HepG2 (cell line): ENCODE results near the gene RAB6A. TPM values are rescaled to one million over a fixed set of nuclear protein-coding genes. Genes with fewer than 3 reads are reported as not detected.
A peak's percentile ranks its signal among the peaks of the same experiment; 100 is the strongest.

Source experiments
- GATA4 ChIP-seq: sonication (generic); IDR thresholded peaks from 2 replicates; pipeline ENCODE4 v1.6.1; 2016; ENCODE audit warnings: antibody characterized with exemption, low read depth, borderline replicate concordance
- HDAC2 ChIP-seq: sonication (generic); formaldehyde crosslinking; IDR thresholded peaks from 2 replicates; pipeline ENCODE4 v1.4.0; 2020; ENCODE audit warnings: missing genetic modification reagents
- HMG20A ChIP-seq: IDR thresholded peaks from 2 replicates; pipeline ENCODE4 v1.6.1; 2016; ENCODE audit warnings: borderline replicate concordance
- MBD4 ChIP-seq: IDR thresholded peaks from 2 replicates; pipeline ENCODE4 v1.6.1; 2012; ENCODE audit warnings: low read length, inconsistent platforms, borderline replicate concordance
- MED13 ChIP-seq: sonication (generic); formaldehyde crosslinking; IDR thresholded peaks from 2 replicates; pipeline ENCODE4 v1.5.0; 2020; ENCODE audit warnings: missing genetic modification reagents
- MXD4 ChIP-seq: IDR thresholded peaks from 2 replicates; pipeline ENCODE4 v1.6.1; 2016; ENCODE audit warnings: mild to moderate bottlenecking, missing biosample characterization, missing genetic modification reagents
- NFKBIZ ChIP-seq: IDR thresholded peaks from 2 replicates; pipeline ENCODE4 v1.6.1; 2018; ENCODE audit warnings: missing genetic modification reagents, missing compliant biosample characterization
- NR2F1 ChIP-seq, 2 experiments: fragments of 450-650 bp in 1 of 2; formaldehyde crosslinking in 1 of 2; IDR thresholded peaks; 2 replicates each; pipeline versions ENCODE4 v1.5.0 to v1.6.1; 2016 to 2020; ENCODE audit warnings: mild to moderate bottlenecking in 1 of 2, missing compliant biosample characterization in 1 of 2, missing genetic modification reagents in 1 of 2, moderate library complexity in 1 of 2
- PAF1 ChIP-seq: IDR thresholded peaks from 2 replicates; pipeline ENCODE4 v1.6.1; 2016; ENCODE audit warnings: missing genetic modification reagents, missing compliant biosample characterization
- SOX13 ChIP-seq, 3 experiments: fragments of 450-650 bp in 1 of 3; sonication (generic) in 1 of 3; formaldehyde crosslinking in 1 of 3; IDR thresholded peaks in 2 of 3; conservative IDR thresholded peaks in 1 of 3; 2 replicates each; pipeline versions ENCODE4 v1.5.0 to v1.6.1; 2016 to 2020; ENCODE audit warnings: antibody characterized with exemption in 1 of 3, mild to moderate bottlenecking in 1 of 3, missing compliant biosample characterization in 1 of 3, missing genetic modification reagents in 1 of 3, moderate library complexity in 1 of 3
- TFAP4 ChIP-seq: sonication (generic); IDR thresholded peaks from 2 replicates; pipeline ENCODE4 v1.6.1; 2016; ENCODE audit warnings: low read depth, borderline replicate concordance
- TIGD3 ChIP-seq: sonication (generic); formaldehyde crosslinking; IDR thresholded peaks from 2 replicates; pipeline ENCODE4 v1.5.1; 2020; ENCODE audit warnings: mild to moderate bottlenecking, missing genetic modification reagents, borderline replicate concordance
- ZNF3 ChIP-seq: IDR thresholded peaks from 2 replicates; pipeline ENCODE4 v1.7.0; 2017; ENCODE audit warnings: inconsistent platforms
- ZNF549 ChIP-seq: sonication (generic); formaldehyde crosslinking; IDR thresholded peaks from 2 replicates; pipeline ENCODE4 v1.5.0; 2020; ENCODE audit warnings: missing genetic modification reagents
- polyA plus RNA-seq, 8 experiments: library from polyadenylated mRNA; depleted of rRNA in 3 of 8; stranded (reverse) in 7 of 8; unstranded in 1 of 8; fragments of >200 nt; fragmentation: Illumina TruSeq in 4 of 8; extraction: Trizol in 4 of 8; gene quantifications; 2 replicates each; pipeline versions ENCODE4 v1.2.1 to v1.2.3, GENCODE V29; 2011 to 2016; ENCODE audit warnings: low read depth in 4 of 8, missing spikeins in 1 of 8, mixed read lengths in 1 of 8; ENCODE audit not compliant: insufficient read depth in 1 of 8
- total RNA-seq, 5 experiments: library from RNA; depleted of rRNA; stranded (reverse); fragments of >200 nt; fragmentation: Illumina TruSeq; extraction: Trizol; gene quantifications; 2 replicates each; pipeline ENCODE4 v1.2.3, GENCODE V29; 2016; ENCODE audit warnings: low read depth in 1 of 5
- TF ChIP-seq, protein P1 (sequence below): sonication (generic); formaldehyde crosslinking; IDR thresholded peaks from 2 replicates; pipeline ENCODE4; 2020; ENCODE audit warnings: missing genetic modification reagents, mild to moderate bottlenecking, borderline replicate concordance
- TF ChIP-seq, protein P2 (sequence below): sonication (generic); formaldehyde crosslinking; IDR thresholded peaks from 2 replicates; pipeline ENCODE4 v1.8.0; 2022; ENCODE audit warnings: missing genetic modification reagents, mild to moderate bottlenecking, inconsistent platforms, borderline replicate concordance

RAB6A gene
- total and polyA plus RNA-seq, 2 of the 13 experiments (the other 11 are each of a cell fraction or from before 2014, with no cell fraction given), result 74.3 to 121 TPM

GRCh38 chr11:73652856-73653559, 107.9 kb downstream of the RAB6A start (continued):
- TF ChIP-seq, protein P1, sequence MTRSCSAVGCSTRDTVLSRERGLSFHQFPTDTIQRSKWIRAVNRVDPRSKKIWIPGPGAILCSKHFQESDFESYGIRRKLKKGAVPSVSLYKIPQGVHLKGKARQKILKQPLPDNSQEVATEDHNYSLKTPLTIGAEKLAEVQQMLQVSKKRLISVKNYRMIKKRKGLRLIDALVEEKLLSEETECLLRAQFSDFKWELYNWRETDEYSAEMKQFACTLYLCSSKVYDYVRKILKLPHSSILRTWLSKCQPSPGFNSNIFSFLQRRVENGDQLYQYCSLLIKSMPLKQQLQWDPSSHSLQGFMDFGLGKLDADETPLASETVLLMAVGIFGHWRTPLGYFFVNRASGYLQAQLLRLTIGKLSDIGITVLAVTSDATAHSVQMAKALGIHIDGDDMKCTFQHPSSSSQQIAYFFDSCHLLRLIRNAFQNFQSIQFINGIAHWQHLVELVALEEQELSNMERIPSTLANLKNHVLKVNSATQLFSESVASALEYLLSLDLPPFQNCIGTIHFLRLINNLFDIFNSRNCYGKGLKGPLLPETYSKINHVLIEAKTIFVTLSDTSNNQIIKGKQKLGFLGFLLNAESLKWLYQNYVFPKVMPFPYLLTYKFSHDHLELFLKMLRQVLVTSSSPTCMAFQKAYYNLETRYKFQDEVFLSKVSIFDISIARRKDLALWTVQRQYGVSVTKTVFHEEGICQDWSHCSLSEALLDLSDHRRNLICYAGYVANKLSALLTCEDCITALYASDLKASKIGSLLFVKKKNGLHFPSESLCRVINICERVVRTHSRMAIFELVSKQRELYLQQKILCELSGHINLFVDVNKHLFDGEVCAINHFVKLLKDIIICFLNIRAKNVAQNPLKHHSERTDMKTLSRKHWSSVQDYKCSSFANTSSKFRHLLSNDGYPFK (CRISPR knock-in tag), result 0 out of 2 replicates have a peak, but pooled peaks have one; percentile 29
- TF ChIP-seq GATA4, result no peak
- no peak for TF ChIP-seq NFKBIZ (CRISPR knock-in tag)
- no peak for TF ChIP-seq ZNF3
- no peak for TF ChIP-seq TIGD3 (CRISPR knock-in tag)
- no peak for TF ChIP-seq MBD4
- no peak for TF ChIP-seq MED13 (CRISPR knock-in tag)
- TF ChIP-seq, protein P2, sequence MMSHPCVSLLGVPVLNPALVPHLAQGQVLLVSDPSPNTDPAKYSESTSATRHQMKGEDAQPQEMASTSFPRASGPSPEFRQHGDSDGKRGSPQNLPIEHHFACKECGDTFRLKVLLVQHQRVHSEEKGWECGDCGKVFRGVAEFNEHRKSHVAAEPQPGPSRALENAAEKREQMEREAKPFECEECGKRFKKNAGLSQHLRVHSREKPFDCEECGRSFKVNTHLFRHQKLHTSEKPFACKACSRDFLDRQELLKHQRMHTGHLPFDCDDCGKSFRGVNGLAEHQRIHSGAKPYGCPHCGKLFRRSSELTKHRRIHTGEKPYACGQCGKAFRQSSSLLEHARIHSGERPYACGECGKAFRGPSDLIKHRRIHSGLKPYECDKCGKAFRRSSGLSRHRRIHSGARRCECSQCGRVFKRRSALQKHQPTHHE (CRISPR knock-in tag), result no peak
- no peak for TF ChIP-seq ZNF549
- TF ChIP-seq SOX13 (IDR thresholded peaks at IDR 0.05), result no peak
- peak in 1 of 2 experiments; percentile 80; a peak in 2 of 4 replicates for TF ChIP-seq SOX13 (CRISPR knock-in tag; conservative IDR thresholded peaks at IDR 0.05 in 1 of 2, IDR thresholded peaks at IDR 0.05 in 1 of 2)
- TF ChIP-seq HDAC2 (CRISPR knock-in tag), result peak; percentile 48; the same call in 1 of the 2 replicates
- no peak for TF ChIP-seq MXD4
- no peak for TF ChIP-seq NR2F1 (CRISPR knock-in tag; IDR thresholded peaks at IDR 0.05)
- TF ChIP-seq HMG20A (CRISPR knock-in tag), result no peak
- no peak for TF ChIP-seq PAF1 (CRISPR knock-in tag)
- peak; percentile 18; the same call in 1 of the 2 replicates for TF ChIP-seq TFAP4
